Osteocyte (in vitro differentiated cells): ENCODE measurements around the gene GSAP. TPM values are rescaled to one million over a fixed set of nuclear protein-coding genes. Genes with fewer than 3 reads are reported as not detected.

Source experiments
- DNase-seq: peaks from one replicate; pipeline ENCODE4 v3.0.0; 2021; ENCODE audit warnings: mixed read lengths; ENCODE audit not compliant: unreplicated experiment; ENCODE audit errors: extremely low spot score
- H3K27ac Mint-ChIP-seq: one replicate; pipeline ENCODE4 v1.8.0; 2021; ENCODE audit warnings: mild to moderate bottlenecking, mixed read lengths; ENCODE audit not compliant: unreplicated experiment
- H3K27me3 Mint-ChIP-seq: one replicate; pipeline ENCODE4 v1.8.0; 2021; ENCODE audit warnings: mixed read lengths; ENCODE audit not compliant: unreplicated experiment
- H3K36me3 Mint-ChIP-seq: one replicate; pipeline ENCODE4 v1.8.0; 2021; ENCODE audit warnings: mixed read lengths; ENCODE audit not compliant: unreplicated experiment
- H3K4me1 Mint-ChIP-seq: one replicate; pipeline ENCODE4 v1.8.0; 2021; ENCODE audit warnings: mixed read lengths; ENCODE audit not compliant: unreplicated experiment
- H3K4me3 Mint-ChIP-seq: one replicate; pipeline ENCODE4 v1.8.0; 2021; ENCODE audit warnings: mild to moderate bottlenecking, moderate library complexity, mixed read lengths; ENCODE audit not compliant: unreplicated experiment
- H3K9me3 Mint-ChIP-seq: one replicate; pipeline ENCODE4 v1.8.0; 2021; ENCODE audit warnings: mixed read lengths; ENCODE audit not compliant: unreplicated experiment
- total RNA-seq: library from RNA; stranded (reverse); gene quantifications from 2 replicates; pipeline ENCODE4 v1.2.1, GENCODE V29; 2021
- TF ChIP-seq, protein P1 (sequence below): fragments of 200-600 bp; sonication (generic); IDR thresholded peaks from 2 replicates; pipeline ENCODE4 v1.5.0; 2021; ENCODE audit warnings: antibody characterized with exemption, mild to moderate bottlenecking, moderate library complexity

Gene GSAP
- total RNA-seq, 1 donor from 2014 or later, result 0.83 TPM

DNA sequence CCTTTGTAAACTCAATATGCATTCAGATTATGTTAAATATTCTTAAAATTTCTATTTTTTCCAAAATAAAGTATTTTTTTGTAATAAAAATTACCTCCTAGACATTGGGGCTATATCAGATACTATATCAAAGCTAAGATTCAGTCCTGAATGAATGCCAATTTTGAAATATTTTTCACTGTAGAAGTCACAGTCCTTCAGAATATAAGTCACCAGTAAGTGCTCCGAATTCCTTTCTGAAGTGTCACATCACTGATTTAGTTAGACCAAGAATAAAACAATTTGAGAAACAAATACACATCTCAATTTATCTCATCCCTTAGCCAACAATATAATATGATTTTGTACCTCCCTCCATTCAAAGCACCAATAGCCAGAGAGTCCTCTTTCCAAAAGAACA, 33.9 kb upstream of the GSAP start:
- TF ChIP-seq, protein P1, sequence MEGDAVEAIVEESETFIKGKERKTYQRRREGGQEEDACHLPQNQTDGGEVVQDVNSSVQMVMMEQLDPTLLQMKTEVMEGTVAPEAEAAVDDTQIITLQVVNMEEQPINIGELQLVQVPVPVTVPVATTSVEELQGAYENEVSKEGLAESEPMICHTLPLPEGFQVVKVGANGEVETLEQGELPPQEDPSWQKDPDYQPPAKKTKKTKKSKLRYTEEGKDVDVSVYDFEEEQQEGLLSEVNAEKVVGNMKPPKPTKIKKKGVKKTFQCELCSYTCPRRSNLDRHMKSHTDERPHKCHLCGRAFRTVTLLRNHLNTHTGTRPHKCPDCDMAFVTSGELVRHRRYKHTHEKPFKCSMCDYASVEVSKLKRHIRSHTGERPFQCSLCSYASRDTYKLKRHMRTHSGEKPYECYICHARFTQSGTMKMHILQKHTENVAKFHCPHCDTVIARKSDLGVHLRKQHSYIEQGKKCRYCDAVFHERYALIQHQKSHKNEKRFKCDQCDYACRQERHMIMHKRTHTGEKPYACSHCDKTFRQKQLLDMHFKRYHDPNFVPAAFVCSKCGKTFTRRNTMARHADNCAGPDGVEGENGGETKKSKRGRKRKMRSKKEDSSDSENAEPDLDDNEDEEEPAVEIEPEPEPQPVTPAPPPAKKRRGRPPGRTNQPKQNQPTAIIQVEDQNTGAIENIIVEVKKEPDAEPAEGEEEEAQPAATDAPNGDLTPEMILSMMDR, result no peak
- peaks cover 29% of the 10 kb centered on the region for H3K4me1 Mint-ChIP-seq
- H3K27ac Mint-ChIP-seq, result no peak overlapping the region

DNA sequence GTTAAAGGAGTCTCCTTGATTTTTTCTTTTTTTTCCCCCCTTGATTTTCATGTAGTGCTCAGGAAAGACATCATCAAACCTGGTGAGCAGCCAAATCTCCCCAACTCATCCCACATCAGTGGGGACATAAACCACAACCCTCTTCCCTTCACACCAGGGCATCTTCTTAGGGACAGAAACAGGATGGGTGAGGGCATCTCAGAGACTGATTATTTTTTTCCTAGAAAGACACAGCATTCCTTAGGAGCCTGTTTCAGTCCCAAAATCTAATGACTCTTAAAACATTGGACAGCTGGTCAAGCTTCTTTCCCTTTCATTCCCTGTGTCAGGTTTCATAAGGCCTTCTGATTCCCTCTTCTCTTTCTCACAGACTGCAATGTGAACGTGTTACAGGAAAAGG, 31.5 kb upstream of the GSAP start:
- Mint-ChIP-seq H3K27ac (no peak overlapping the region), H3K27me3 (no peaks in the 10 kb centered on the region), H3K4me1 (peaks cover 25% of the 10 kb centered on the region), H3K4me3 (no peak overlapping the region), H3K9me3 (no peaks in the 10 kb centered on the region), H3K36me3 (no peaks in the 10 kb centered on the region)
- no peak for DNase-seq
- TF ChIP-seq, protein P1, result no peak

More for the DNA sequence above, 33.9 kb upstream of the GSAP start:
- no peak for DNase-seq
- Mint-ChIP-seq H3K36me3 (no peaks in the 10 kb centered on the region), H3K9me3 (no peaks in the 10 kb centered on the region), H3K27me3 (no peaks in the 10 kb centered on the region), H3K4me3 (no peak overlapping the region)

DNA sequence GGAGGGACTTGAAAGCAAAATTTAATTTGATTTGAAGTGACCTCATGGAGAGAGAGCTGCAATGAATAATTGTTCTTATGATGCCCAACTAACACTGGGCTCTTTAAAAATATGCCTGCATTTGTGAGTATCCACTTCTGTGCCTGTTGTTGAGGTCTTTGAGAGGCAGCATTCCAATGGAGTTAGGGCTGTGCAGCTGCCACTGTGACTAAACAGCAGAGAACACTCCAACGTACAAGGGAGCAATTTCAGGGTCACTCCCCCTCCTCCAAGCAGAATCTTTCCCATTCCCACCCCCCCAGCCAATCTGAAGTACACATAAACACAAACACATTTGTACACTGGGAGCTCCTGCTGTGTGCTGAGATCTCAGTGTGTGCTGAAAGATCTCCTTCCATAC, 28.0 kb upstream of the GSAP start:
- Mint-ChIP-seq H3K27ac (peak overlapping the region; percentile 16), H3K4me3 (no peak overlapping the region), H3K36me3 (no peaks in the 10 kb centered on the region), H3K9me3 (no peaks in the 10 kb centered on the region), H3K4me1 (peaks cover 28% of the 10 kb centered on the region), H3K27me3 (no peaks in the 10 kb centered on the region)
- DNase-seq, result no peak
- TF ChIP-seq, protein P1, result no peak

- Mint-ChIP-seq H3K4me1 (peaks cover 28% of the 10 kb centered on the region), H3K36me3 (no peaks in the 10 kb centered on the region)
These were observed 26.9 kb upstream of the GSAP start for GRCh38 chr7:77443042-77443441.

GRCh38 chr7:77442636-77443035, 26.5 kb upstream of the GSAP start:
- Mint-ChIP-seq H3K27ac (no peak overlapping the region), H3K4me3 (no peak overlapping the region), H3K36me3 (no peaks in the 10 kb centered on the region), H3K27me3 (no peaks in the 10 kb centered on the region), H3K9me3 (no peaks in the 10 kb centered on the region), H3K4me1 (peaks cover 28% of the 10 kb centered on the region)
- DNase-seq, result no peak
- TF ChIP-seq, protein P1, result no peak

More at GRCh38 chr7:77443042-77443441, 26.9 kb upstream of the GSAP start:
- Mint-ChIP-seq H3K4me3 (no peak overlapping the region), H3K27ac (no peak overlapping the region), H3K27me3 (no peaks in the 10 kb centered on the region), H3K9me3 (no peaks in the 10 kb centered on the region)
- TF ChIP-seq, protein P1, result no peak
- no peak for DNase-seq
